ENCODE results near the gene TMED9. TPM values are rescaled to one million over a fixed set of nuclear protein-coding genes. Genes with fewer than 3 reads are reported as not detected.
A peak's percentile ranks its signal among the peaks of the same experiment; 100 is the strongest.

TMED9 gene
- total and polyA plus RNA-seq, 10 of the 15 experiments (the other 5 are each of a cell fraction or from before 2014, with no cell fraction given), result 35.7 to 144 (median 105) TPM

DNA sequence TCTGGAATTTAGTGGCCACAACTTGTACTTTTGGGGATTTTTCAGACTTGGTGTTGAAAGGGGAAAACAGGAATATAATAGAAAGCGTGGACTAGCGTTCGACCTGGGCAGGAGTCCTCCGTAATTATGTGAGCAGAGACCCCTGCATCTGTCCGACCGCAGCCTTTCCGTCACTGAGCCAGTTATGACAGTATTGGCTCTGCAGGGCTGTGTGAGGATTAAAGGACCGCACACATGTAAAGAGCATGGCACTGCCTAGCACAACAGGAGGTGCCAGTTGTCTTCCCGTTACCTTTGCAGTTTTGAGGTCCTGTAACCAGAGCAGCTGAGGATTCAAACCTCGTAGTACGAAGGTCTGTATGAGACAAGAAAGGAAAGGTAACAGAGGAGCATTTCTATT, 9.1 kb downstream of the TMED9 start (continued):
- TF ChIP-seq, protein P1, sequence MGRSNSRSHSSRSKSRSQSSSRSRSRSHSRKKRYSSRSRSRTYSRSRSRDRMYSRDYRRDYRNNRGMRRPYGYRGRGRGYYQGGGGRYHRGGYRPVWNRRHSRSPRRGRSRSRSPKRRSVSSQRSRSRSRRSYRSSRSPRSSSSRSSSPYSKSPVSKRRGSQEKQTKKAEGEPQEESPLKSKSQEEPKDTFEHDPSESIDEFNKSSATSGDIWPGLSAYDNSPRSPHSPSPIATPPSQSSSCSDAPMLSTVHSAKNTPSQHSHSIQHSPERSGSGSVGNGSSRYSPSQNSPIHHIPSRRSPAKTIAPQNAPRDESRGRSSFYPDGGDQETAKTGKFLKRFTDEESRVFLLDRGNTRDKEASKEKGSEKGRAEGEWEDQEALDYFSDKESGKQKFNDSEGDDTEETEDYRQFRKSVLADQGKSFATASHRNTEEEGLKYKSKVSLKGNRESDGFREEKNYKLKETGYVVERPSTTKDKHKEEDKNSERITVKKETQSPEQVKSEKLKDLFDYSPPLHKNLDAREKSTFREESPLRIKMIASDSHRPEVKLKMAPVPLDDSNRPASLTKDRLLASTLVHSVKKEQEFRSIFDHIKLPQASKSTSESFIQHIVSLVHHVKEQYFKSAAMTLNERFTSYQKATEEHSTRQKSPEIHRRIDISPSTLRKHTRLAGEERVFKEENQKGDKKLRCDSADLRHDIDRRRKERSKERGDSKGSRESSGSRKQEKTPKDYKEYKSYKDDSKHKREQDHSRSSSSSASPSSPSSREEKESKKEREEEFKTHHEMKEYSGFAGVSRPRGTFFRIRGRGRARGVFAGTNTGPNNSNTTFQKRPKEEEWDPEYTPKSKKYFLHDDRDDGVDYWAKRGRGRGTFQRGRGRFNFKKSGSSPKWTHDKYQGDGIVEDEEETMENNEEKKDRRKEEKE (IDR thresholded peaks at IDR 0.05), result no peak

DNA sequence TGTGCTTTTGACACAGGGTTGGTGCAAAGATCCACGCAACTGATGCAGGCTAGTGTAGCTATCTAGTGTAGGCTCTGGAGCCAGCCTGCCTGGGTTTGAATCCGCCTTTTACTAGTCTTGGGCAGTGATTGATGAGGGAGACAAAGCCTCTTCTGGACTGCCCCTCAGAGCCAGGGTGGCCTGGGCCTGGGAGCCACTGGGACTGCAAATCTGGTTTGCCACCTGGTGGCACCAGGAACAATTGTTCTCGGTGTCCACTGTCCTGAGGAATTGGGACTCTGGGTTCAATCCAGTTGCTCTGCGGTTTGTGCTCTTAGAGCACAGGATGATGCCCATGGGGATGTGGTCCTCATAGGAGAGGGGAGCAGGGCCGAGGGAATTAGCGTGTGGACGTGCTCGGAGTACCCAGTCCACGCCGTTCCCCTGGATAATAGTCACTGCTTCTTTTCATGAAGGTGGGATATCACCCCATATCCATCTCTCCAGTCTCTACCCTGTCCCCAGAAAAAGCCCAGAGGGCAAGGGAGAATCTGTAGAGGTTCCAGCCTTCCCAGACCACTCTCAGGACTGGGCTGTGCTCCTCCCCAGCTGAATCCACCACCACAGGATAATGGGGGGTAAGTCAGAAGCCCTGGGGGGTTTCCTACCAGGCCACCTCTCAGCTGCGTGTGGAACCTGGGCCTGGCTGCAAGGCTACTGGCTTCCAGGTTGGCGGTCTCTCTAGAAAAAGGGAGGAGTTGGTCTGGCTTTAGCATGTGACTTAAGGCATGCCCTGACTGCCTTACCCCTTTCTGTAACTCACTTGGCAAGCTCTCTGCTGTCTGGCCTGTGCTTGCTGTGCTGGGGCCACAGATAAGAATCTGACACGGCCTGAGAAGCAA, 9.8 kb downstream of the TMED9 start:
- ATAC-seq (no peak), FAIRE-seq (no peak), DNase-seq (ENCODE audit: low read depth, low spot score) (no peak)
- ChIA-PET SMC1A (ENCODE audit: uncharacterized antibody, unreplicated experiment) (interaction anchor here (0.6 to 1.1 kb wide), 2 partner anchors 56 to 139 kb away, joined by 3 read pairs; no protein-coding TSS in a partner anchor), RAD21 (ENCODE audit: unreplicated experiment) (interaction anchor here (0.6 kb wide), 1 partner anchor 649 kb away, joined by 5 read pairs; no protein-coding TSS in a partner anchor), CTCF (no interaction called here), POLR2A (interaction anchor here (0.5 kb wide), 1 partner anchor 12 kb away, joined by 4 read pairs; no protein-coding TSS in a partner anchor)
- Histone ChIP-seq H3K4me3 (0 out of 2 replicates have a peak overlapping the region, but pooled peaks have one; percentile 85), H3K9me3 (replicated peaks; ENCODE audit: control insufficient read depth, insufficient read depth, low read length) (no peaks in the 10 kb centered on the region), H2AFZ (ENCODE audit: control insufficient read depth, low read depth, low read length) (no peak overlapping the region), H3K79me2 (ENCODE audit: control insufficient read depth, insufficient read depth, low read length) (peaks cover 13% of the 10 kb centered on the region), H3K4me2 (ENCODE audit: control insufficient read depth, insufficient read depth) (0 out of 2 replicates have a peak overlapping the region, but pooled peaks have one; percentile 79), H3K9ac (ENCODE audit: control insufficient read depth, insufficient read depth, low read length) (no peak overlapping the region), H3K27ac (ENCODE audit: control insufficient read depth, insufficient read depth) (no peak overlapping the region), H3K36me3 (ENCODE audit: control insufficient read depth in 2 of 2, insufficient read depth in 2 of 2, low read length in 1 of 2) (no peaks in the 10 kb centered on the region), H3K27me3 (replicated peaks in 1 of 2; ENCODE audit: control insufficient read depth in 2 of 2, insufficient read depth in 2 of 2, low read length in 1 of 2) (no peaks in the 10 kb centered on the region), H4K20me1 (ENCODE audit: control insufficient read depth, insufficient read depth) (no peaks in the 10 kb centered on the region), H3K4me1 (ENCODE audit: control insufficient read depth, insufficient read depth, low read length) (peaks cover 3% of the 10 kb centered on the region; the same call in 1 of the 2 replicates)
- TF ChIP-seq, protein P2, sequence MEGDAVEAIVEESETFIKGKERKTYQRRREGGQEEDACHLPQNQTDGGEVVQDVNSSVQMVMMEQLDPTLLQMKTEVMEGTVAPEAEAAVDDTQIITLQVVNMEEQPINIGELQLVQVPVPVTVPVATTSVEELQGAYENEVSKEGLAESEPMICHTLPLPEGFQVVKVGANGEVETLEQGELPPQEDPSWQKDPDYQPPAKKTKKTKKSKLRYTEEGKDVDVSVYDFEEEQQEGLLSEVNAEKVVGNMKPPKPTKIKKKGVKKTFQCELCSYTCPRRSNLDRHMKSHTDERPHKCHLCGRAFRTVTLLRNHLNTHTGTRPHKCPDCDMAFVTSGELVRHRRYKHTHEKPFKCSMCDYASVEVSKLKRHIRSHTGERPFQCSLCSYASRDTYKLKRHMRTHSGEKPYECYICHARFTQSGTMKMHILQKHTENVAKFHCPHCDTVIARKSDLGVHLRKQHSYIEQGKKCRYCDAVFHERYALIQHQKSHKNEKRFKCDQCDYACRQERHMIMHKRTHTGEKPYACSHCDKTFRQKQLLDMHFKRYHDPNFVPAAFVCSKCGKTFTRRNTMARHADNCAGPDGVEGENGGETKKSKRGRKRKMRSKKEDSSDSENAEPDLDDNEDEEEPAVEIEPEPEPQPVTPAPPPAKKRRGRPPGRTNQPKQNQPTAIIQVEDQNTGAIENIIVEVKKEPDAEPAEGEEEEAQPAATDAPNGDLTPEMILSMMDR (IDR thresholded peaks at IDR 0.05 in 2 of 3, conservative IDR thresholded peaks at IDR 0.05 in 1 of 3; ENCODE audit: control insufficient read depth in 2 of 3, extremely low read depth in 1 of 3, insufficient read depth in 1 of 3, low read depth in 3 of 3, low read length in 3 of 3), result peak in 2 of 3 experiments; percentile 4 to 30; a peak in 2 of 6 replicates
- TF ChIP-seq TCF3 (IDR thresholded peaks at IDR 0.05; ENCODE audit: borderline replicate concordance, insufficient read depth, low read depth, low read length) (no peak), NR2C2 (IDR thresholded peaks at IDR 0.05; ENCODE audit: borderline replicate concordance, control insufficient read depth, insufficient read length, low read depth) (no peak), SREBF1 (IDR thresholded peaks at IDR 0.05; ENCODE audit: low read length) (no peak), FOXM1 (IDR thresholded peaks at IDR 0.05; ENCODE audit: low read depth, low read length) (no peak)
- BruUV-seq (replicated peaks), result no TSS peak
- WGBS (ENCODE audit: insufficient coverage, insufficient replicate concordance, low lambda C conversion rate, missing lambda C conversion rate), result 89% methylated on average over 13 of the region's 13 CpGs
- intact Hi-C loops (cut with micrococcal nuclease; ENCODE audit: unreplicated experiment) (loop anchor here (5.0 kb wide), 1 partner anchor 95 kb away; the partner anchor contains the start of gene DOK3), in situ Hi-C loops (cut with MboI) (loop anchor here (10.0 to 25.0 kb wide), 3 partner anchors 463 to 1565 kb away; no protein-coding TSS in a partner anchor)
